Stimulated activated naive CD8-positive, alpha-beta T cell treated with anti-CD3 and anti-CD28 coated beads, Interleukin-15, amount 100 ng/mL, for 72 hours (primary cell): ENCODE data around the gene MYEF2.

Experiments used
- ATAC-seq: fragments of 150-1000 bp; cut with Tn5 transposase; 2 replicates; pipeline ENCODE4 v1.10.0; 2021; ENCODE audit warnings: mild to moderate bottlenecking, moderate library complexity
- DNase-seq, 2 donors: peaks; one replicate each; pipeline ENCODE4 v3.0.0; 2021 to 2022
- H3K27ac Mint-ChIP-seq, 2 donors: one replicate each; pipeline ENCODE4 v1.8.0; 2022; ENCODE audit warnings: mild to moderate bottlenecking in 2 of 2, mixed read lengths in 2 of 2, moderate library complexity in 2 of 2
- H3K27me3 Mint-ChIP-seq: one replicate; pipeline ENCODE4 v1.8.0; 2022; ENCODE audit warnings: mixed read lengths
- H3K4me1 Mint-ChIP-seq: one replicate; pipeline ENCODE4 v1.8.0; 2022; ENCODE audit warnings: mild to moderate bottlenecking, mixed read lengths
- H3K4me3 Mint-ChIP-seq, 2 donors: one replicate each; pipeline ENCODE4 v1.8.0; 2022; ENCODE audit warnings: mild to moderate bottlenecking in 2 of 2, mixed read lengths in 2 of 2, moderate library complexity in 1 of 2
- H3K9me3 Mint-ChIP-seq, 2 donors: one replicate each; pipeline ENCODE4 v1.8.0; 2022; ENCODE audit warnings: mixed read lengths in 2 of 2

MYEF2 gene

DNA sequence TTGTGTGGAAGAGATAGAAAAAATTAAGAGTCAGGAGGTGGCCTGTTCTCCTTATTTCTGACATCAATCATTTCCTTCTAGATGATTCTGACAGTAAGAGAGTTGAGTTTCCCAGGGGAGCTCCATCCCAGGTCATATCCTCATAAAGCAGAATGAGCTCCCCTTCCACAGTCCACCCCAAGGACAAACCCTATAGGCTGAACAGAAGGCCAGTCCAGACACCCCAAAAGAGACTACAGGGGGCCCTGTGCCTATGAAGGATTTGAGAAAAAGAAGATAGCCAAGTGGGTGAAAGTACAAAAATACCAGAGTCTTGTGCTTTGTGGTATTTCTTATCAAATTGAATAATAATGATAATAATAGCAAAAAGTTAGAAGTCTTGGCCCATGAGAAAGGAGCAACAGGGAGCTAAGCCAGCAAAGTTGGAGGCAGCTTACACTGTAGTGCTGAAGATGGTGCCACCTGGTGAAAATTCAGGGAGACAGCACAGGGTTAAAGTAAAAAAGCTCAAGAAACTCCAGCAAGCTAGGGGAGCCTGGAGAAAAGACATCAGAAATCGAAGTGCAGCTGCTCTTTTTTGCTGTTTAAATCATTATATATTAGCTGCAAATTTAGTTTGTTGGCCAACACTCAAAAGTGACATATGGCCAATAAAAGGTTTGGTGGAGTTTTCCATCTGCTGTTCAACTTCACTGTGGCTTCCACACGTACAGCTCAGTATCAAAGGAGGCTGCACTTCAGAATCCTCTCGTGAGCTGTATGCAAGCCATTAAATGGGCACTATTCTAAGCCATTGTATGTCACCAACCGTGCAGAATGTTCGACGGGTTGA lies 93.1 kb downstream of the MYEF2 start:
- ATAC-seq: no peak
- Mint-ChIP-seq H3K27ac (no peak overlapping the region), H3K27me3 (peaks cover 13% of the 10 kb centered on the region), H3K9me3 (no peaks in the 10 kb centered on the region), H3K4me1 (no peaks in the 10 kb centered on the region), H3K4me3 (no peak overlapping the region)
- DNase-seq: no peak
